AG09319 (cell line): ENCODE measurements around the gene PROSER3.

ENCODE experiments used
- DNase-seq: peaks from one replicate; pipeline ENCODE4 v3.0.0-alpha.2; 2010; ENCODE audit warnings: low read depth; ENCODE audit errors: extremely low read depth
- CTCF ChIP-seq: IDR thresholded peaks from 2 replicates; pipeline ENCODE4 v1.5.1; 2011; ENCODE audit warnings: low read depth, mild to moderate bottlenecking, inconsistent platforms, low read length, moderate library complexity

The PROSER3 gene

GRCh38 chr19:35736913-35737886, 20.8 kb upstream of the PROSER3 start:
- DNase-seq, result no peak

GRCh38 chr19:35738021-35738886, 19.7 kb upstream of the PROSER3 start:
- TF ChIP-seq CTCF, result no peak
- no peak for DNase-seq

More at GRCh38 chr19:35736913-35737886, 20.8 kb upstream of the PROSER3 start:
- TF ChIP-seq CTCF, result no peak

GRCh38 chr19:35738887-35739229, 19.1 kb upstream of the PROSER3 start:
- DNase-seq, result no peak
- no peak for TF ChIP-seq CTCF

GRCh38 chr19:35739275-35740107, 18.5 kb upstream of the PROSER3 start:
- TF ChIP-seq CTCF, result no peak
- DNase-seq, result no peak

GRCh38 chr19:35740108-35740422, 17.9 kb upstream of the PROSER3 start:
- TF ChIP-seq CTCF, result no peak
- DNase-seq, result no peak

- no peak; the same call in 1 of the 2 replicates for TF ChIP-seq CTCF
- peak; percentile 89 for DNase-seq
Measured at GRCh38 chr19:35740423-35741202, 17.4 kb upstream of the PROSER3 start.
